Measurements from ENCODE around the gene LIN52.

DNA sequence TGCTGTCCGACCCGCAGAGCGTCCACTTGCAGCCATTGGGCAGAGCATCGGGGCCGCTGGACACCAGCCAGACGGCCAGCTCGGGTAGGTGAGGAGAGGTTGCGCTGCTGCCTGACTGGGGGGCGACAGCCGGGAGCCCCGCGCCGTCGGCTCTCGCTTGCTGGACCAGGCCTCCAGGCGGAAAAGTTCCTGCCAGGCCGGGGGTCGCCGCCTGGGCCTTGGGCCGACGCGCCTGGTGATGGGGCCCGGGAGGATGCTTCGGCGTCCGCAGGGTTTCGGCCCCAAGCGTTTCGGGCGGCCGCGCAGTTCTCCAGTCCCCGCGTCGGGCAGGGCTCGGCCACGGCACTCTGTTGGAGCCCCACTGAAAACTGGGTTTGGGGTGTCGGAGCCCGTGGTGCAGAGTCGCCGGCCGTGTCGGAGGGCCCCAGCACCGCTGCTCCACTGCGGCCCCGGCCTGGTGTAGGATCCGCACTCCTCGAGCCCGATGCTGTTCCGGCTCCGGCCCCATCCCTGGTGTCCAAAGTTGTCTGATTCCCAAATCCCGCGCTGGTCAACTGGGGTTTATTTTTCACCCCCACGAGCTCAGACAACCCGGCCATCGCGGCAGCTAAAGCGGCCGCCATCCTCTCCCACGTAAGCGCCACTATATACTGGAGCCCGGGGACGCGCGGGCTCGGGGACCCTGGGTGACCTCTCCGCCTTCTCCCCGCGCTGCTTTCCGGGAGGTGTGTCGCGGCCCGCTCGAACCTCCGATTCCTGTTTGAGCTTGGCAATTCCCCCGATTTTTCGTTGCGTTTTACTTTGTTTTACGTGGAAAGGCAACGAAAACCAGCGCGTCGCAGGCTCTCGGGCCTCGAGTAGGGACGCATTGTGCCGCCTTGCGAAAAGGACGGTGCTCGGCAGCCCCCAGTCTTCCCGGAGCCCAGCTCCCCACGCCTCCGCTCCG lies 155.4 kb downstream of the LIN52 start:
- TF ChIP-seq POLR2AphosphoS5 (IDR thresholded peaks at IDR 0.05; ENCODE audit: low read depth, low read length) (no peak), SIN3A (IDR thresholded peaks at IDR 0.05; ENCODE audit: borderline replicate concordance, insufficient read depth, low read length) (no peak), FOXP2 (optimal IDR thresholded peaks at IDR 0.05; ENCODE audit: borderline replicate concordance, extremely low read depth, extremely low read length, insufficient read depth) (no peak), TAF1 (IDR thresholded peaks at IDR 0.05; ENCODE audit: borderline replicate concordance, insufficient read depth, low read length) (no peak)
- TF ChIP-seq, protein P1, sequence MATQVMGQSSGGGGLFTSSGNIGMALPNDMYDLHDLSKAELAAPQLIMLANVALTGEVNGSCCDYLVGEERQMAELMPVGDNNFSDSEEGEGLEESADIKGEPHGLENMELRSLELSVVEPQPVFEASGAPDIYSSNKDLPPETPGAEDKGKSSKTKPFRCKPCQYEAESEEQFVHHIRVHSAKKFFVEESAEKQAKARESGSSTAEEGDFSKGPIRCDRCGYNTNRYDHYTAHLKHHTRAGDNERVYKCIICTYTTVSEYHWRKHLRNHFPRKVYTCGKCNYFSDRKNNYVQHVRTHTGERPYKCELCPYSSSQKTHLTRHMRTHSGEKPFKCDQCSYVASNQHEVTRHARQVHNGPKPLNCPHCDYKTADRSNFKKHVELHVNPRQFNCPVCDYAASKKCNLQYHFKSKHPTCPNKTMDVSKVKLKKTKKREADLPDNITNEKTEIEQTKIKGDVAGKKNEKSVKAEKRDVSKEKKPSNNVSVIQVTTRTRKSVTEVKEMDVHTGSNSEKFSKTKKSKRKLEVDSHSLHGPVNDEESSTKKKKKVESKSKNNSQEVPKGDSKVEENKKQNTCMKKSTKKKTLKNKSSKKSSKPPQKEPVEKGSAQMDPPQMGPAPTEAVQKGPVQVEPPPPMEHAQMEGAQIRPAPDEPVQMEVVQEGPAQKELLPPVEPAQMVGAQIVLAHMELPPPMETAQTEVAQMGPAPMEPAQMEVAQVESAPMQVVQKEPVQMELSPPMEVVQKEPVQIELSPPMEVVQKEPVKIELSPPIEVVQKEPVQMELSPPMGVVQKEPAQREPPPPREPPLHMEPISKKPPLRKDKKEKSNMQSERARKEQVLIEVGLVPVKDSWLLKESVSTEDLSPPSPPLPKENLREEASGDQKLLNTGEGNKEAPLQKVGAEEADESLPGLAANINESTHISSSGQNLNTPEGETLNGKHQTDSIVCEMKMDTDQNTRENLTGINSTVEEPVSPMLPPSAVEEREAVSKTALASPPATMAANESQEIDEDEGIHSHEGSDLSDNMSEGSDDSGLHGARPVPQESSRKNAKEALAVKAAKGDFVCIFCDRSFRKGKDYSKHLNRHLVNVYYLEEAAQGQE (IDR thresholded peaks at IDR 0.05; ENCODE audit: insufficient read depth in 1 of 2, low read depth in 2 of 2, low read length in 2 of 2), result no peak
